Keratinocyte (primary cell): ENCODE measurements around the gene FGFBP1. TPM values are rescaled to one million over a fixed set of nuclear protein-coding genes. Genes with fewer than 3 reads are reported as not detected.

ENCODE experiments used
- DNase-seq: peaks from one replicate; pipeline ENCODE4 v3.0.0-alpha.2; 2011; ENCODE audit warnings: low read depth, missing footprints, low spot score
- FAIRE-seq: peaks from 2 replicates; lab custom pipeline; 2011; peaks lifted over from hg19 to GRCh38; lab: Jason Lieb, UNC
- H2AFZ ChIP-seq: 2 replicates; pipeline ENCODE4 v1.6.0; 2012; ENCODE audit warnings: low read length, control low read depth, inconsistent platforms; ENCODE audit not compliant: control insufficient read depth
- H3K27ac ChIP-seq: 2 replicates; pipeline ENCODE4 v1.5.1; 2011; ENCODE audit warnings: low read length; ENCODE audit not compliant: control insufficient read depth, insufficient read depth
- H3K27me3 ChIP-seq: 3 replicates; pipeline ENCODE4 v1.6.0; 2011; ENCODE audit warnings: low read length; ENCODE audit not compliant: control insufficient read depth, insufficient read depth; ENCODE audit errors: extremely low read depth
- H3K36me3 ChIP-seq, 2 experiments: 2 replicates in 1 of 2; 3 replicates in 1 of 2; pipeline ENCODE4 v1.5.1; 2011; ENCODE audit warnings: low read length in 2 of 2, mild to moderate bottlenecking in 1 of 2; ENCODE audit not compliant: control insufficient read depth in 2 of 2, insufficient read depth in 2 of 2; ENCODE audit errors: extremely low read depth in 1 of 2
- H3K4me1 ChIP-seq: 3 replicates; pipeline ENCODE4 v1.5.1; 2011; ENCODE audit warnings: low read length; ENCODE audit not compliant: control insufficient read depth, insufficient read depth; ENCODE audit errors: extremely low read depth
- H3K4me2 ChIP-seq: 3 replicates; pipeline ENCODE4 v1.6.0; 2011; ENCODE audit warnings: low read depth, low read length; ENCODE audit not compliant: control insufficient read depth, insufficient read depth; ENCODE audit errors: extremely low read depth
- H3K4me3 ChIP-seq, 3 experiments: fragments of 200-600 bp in 1 of 3; sonication (generic) in 1 of 3; 2 replicates in 2 of 3; 3 replicates in 1 of 3; pipeline ENCODE4 v1.5.1; 2011 to 2016; ENCODE audit warnings: low read length in 3 of 3, mild to moderate bottlenecking in 3 of 3, control low read depth in 2 of 3, inconsistent platforms in 1 of 3, low read depth in 1 of 3, mixed read lengths in 1 of 3, mixed run types in 1 of 3, moderate library complexity in 1 of 3; ENCODE audit not compliant: control insufficient read depth in 2 of 3, insufficient read depth in 2 of 3; ENCODE audit errors: extremely low read depth in 1 of 3
- H3K79me2 ChIP-seq: 2 replicates; pipeline ENCODE4 v1.6.0; 2012; ENCODE audit warnings: low read length; ENCODE audit not compliant: control insufficient read depth, insufficient read depth
- H3K9ac ChIP-seq: 3 replicates; pipeline ENCODE4 v1.6.0; 2011; ENCODE audit warnings: low read length; ENCODE audit not compliant: control insufficient read depth, insufficient read depth; ENCODE audit errors: extremely low read depth
- H3K9me1 ChIP-seq: 3 replicates; pipeline ENCODE4 v1.6.0; 2011; ENCODE audit warnings: low read length; ENCODE audit not compliant: control insufficient read depth, insufficient read depth; ENCODE audit errors: extremely low read depth
- H3K9me3 ChIP-seq: 2 replicates; pipeline ENCODE4 v1.5.1; 2012; ENCODE audit warnings: low read depth, low read length; ENCODE audit not compliant: control insufficient read depth
- H4K20me1 ChIP-seq: 3 replicates; pipeline ENCODE4 v1.6.0; 2011; ENCODE audit warnings: low read length; ENCODE audit not compliant: control insufficient read depth, insufficient read depth; ENCODE audit errors: extremely low read depth
- EZH2 ChIP-seq: IDR thresholded peaks from one replicate; pipeline ENCODE4 v1.6.1; 2012; ENCODE audit warnings: inconsistent platforms, mild to moderate bottlenecking, low read length, moderate library complexity
- dilution Hi-C: fragments of 300-500 bp; cut with MboI; formaldehyde crosslinking; loops from one replicate; pipeline ENCODE4 v1.7.0; 2020; ENCODE audit warnings: low sequenced_read_pairs; ENCODE audit not compliant: extremely low pct_ligation_motif_present
- polyA plus RNA-seq, 5 experiments: library from polyadenylated mRNA; depleted of rRNA in 3 of 5; stranded (reverse) in 3 of 5; stranded (forward) in 1 of 5; unstranded in 1 of 5; fragments of >200 nt; gene quantifications; 1 replicate in 1 of 5; 2 replicates in 3 of 5; 3 replicates in 1 of 5; pipeline versions ENCODE4 v1.2.1 to v1.2.3, GENCODE V29; 2011 to 2012; ENCODE audit warnings: missing spikeins in 2 of 5, low read depth in 1 of 5, low replicate concordance in 1 of 5
- TF ChIP-seq, protein P1 (sequence below), 3 experiments: IDR thresholded peaks in 1 of 3; conservative IDR thresholded peaks in 1 of 3; optimal IDR thresholded peaks in 1 of 3; 2 replicates in 2 of 3; 3 replicates in 1 of 3; pipeline versions ENCODE3 to v1.5.1; 2011; ENCODE audit warnings: low read length in 3 of 3, mild to moderate bottlenecking in 3 of 3, moderate library complexity in 2 of 3, control low read depth in 1 of 3, inconsistent platforms in 1 of 3; ENCODE audit not compliant: insufficient read depth in 2 of 3; ENCODE audit errors: extremely low read depth in 1 of 3

Gene FGFBP1
- polyA plus RNA-seq, 1 donor (not counting 4 experiments of a cell fraction or from before 2014, with no cell fraction given) = 2,189 TPM

GRCh38 chr4:15982842-15983524, 44.4 kb upstream of the FGFBP1 start:
- no peak for DNase-seq
- no peaks in the 10 kb centered on the region for H3K9me3 ChIP-seq
- no peak overlapping the region for H3K4me3 ChIP-seq
- H3K9me1 ChIP-seq = no peaks in the 10 kb centered on the region
- no peaks in the 10 kb centered on the region for H3K36me3 ChIP-seq
- no peaks in the 10 kb centered on the region for H3K79me2 ChIP-seq
- H3K4me1 ChIP-seq = no peaks in the 10 kb centered on the region
- H2AFZ ChIP-seq = no peak overlapping the region
- dilution Hi-C loops = no loop called here
- FAIRE-seq = no peak
- no peak overlapping the region for H3K27ac ChIP-seq
- TF ChIP-seq EZH2 = no peak
- TF ChIP-seq, protein P1, sequence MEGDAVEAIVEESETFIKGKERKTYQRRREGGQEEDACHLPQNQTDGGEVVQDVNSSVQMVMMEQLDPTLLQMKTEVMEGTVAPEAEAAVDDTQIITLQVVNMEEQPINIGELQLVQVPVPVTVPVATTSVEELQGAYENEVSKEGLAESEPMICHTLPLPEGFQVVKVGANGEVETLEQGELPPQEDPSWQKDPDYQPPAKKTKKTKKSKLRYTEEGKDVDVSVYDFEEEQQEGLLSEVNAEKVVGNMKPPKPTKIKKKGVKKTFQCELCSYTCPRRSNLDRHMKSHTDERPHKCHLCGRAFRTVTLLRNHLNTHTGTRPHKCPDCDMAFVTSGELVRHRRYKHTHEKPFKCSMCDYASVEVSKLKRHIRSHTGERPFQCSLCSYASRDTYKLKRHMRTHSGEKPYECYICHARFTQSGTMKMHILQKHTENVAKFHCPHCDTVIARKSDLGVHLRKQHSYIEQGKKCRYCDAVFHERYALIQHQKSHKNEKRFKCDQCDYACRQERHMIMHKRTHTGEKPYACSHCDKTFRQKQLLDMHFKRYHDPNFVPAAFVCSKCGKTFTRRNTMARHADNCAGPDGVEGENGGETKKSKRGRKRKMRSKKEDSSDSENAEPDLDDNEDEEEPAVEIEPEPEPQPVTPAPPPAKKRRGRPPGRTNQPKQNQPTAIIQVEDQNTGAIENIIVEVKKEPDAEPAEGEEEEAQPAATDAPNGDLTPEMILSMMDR (optimal IDR thresholded peaks at IDR 0.05 in 1 of 3, IDR thresholded peaks at IDR 0.05 in 1 of 3, conservative IDR thresholded peaks at IDR 0.05 in 1 of 3; ENCODE audit: extremely low read depth in 1 of 3, insufficient read depth in 2 of 3, low read length in 3 of 3) = no peak
- H3K9ac ChIP-seq = no peak overlapping the region
- H3K4me2 ChIP-seq = no peak overlapping the region
- peaks cover 14% of the 10 kb centered on the region for H3K27me3 ChIP-seq
- no peaks in the 10 kb centered on the region for H4K20me1 ChIP-seq

- peaks cover 9% of the 10 kb centered on the region for H3K27me3 ChIP-seq
- FAIRE-seq (no peak), DNase-seq (no peak)
- H3K79me2 ChIP-seq = no peaks in the 10 kb centered on the region
- no peak overlapping the region for H3K4me3 ChIP-seq
- H3K9me1 ChIP-seq = no peaks in the 10 kb centered on the region
- no peaks in the 10 kb centered on the region for H3K36me3 ChIP-seq
- dilution Hi-C loops = no loop called here
- no peak overlapping the region for H3K27ac ChIP-seq
- H3K9ac ChIP-seq = no peak overlapping the region
- H2AFZ ChIP-seq = no peak overlapping the region
- no peak for TF ChIP-seq EZH2
- TF ChIP-seq, protein P1 (optimal IDR thresholded peaks at IDR 0.05 in 1 of 3, IDR thresholded peaks at IDR 0.05 in 1 of 3, conservative IDR thresholded peaks at IDR 0.05 in 1 of 3; ENCODE audit: extremely low read depth in 1 of 3, insufficient read depth in 2 of 3, low read length in 3 of 3) = peak in 1 of 3 experiments; percentile 9
- H3K4me2 ChIP-seq = no peak overlapping the region
- H4K20me1 ChIP-seq = no peaks in the 10 kb centered on the region
- H3K4me1 ChIP-seq = no peaks in the 10 kb centered on the region
- no peaks in the 10 kb centered on the region for H3K9me3 ChIP-seq
These were observed 38.2 kb upstream of the FGFBP1 start for GRCh38 chr4:15976456-15977447.
